ENCODE data around the gene MRPL39.

Gene MRPL39

DNA sequence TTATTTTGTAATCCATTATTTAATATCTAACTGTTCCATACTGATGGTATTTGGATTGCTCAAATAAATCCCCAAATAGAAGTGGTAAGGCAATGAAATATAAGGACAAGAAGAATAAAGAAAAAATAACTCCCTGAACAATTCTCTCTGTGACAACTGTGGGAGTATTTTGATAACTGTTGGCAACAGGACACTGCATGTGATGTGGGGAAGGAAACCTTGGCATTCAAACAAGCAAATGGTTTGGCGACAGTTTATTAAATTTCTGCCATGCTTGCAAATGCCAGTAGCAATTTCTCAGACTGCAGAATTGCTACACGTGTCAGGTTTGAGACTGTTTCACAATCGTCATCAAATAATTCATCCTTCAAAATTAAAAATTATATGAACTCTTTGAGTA is 8.6 kb upstream of the MRPL39 start:
- no peak for DNase-seq (ENCODE audit: low read depth in 1 of 2, low spot score in 1 of 2)

DNA sequence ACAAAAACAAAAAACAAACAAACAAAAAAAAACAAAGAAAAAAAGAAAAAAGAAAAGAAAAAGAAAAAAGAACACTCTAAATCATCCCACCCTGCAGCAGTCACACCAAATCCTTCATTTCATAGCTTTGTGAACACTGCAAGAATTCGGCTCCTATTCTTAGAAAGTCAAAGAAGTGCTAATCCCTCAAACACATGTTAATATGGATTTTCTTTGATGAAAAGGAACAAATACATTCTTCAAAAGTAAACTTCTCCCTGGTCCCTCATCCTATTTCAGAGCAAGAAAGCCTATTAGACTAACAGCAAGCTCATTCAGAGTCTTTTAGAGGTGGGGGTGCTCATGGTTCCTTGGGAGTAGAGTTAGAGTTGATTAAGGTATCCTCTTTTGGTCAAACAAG is 7.2 kb upstream of the MRPL39 start:
- DNase-seq (ENCODE audit: low read depth in 1 of 2, low spot score in 1 of 2), result no peak

DNA sequence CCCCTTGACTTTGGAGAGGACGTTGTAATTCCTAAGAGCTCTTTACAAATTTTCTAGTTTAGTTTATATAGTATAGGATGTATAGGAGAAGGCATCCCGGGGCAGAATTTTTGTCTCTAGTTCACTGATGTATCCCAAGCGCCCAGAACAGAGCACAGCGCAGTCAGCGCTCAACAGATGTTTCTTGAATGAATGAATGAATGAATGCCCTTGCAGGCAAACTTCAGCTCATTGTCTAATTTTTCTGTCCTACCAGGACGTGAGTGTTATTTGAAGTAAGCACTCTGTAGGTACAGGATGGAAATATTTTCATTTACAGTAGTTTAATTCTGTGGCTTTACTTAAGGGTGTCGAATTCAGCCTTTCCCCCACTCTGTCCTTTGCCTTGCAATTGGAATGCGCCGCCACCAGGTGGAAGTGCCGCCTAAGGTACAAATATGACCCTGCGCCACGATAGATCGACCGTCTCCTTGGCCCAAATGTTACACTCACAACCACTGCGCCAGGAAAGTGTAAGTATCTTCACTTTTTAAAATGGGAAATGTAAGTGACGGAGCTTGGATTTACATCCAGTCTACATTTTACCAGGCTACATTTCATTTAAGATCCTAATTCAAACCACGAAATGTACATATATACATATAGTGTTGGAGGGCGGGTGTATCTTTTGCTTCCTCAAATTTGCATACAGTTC is 910 bp upstream of the MRPL39 start:
- peak; percentile 42 to 64 for DNase-seq (ENCODE audit: low read depth in 1 of 2, low spot score in 1 of 2)

DNA sequence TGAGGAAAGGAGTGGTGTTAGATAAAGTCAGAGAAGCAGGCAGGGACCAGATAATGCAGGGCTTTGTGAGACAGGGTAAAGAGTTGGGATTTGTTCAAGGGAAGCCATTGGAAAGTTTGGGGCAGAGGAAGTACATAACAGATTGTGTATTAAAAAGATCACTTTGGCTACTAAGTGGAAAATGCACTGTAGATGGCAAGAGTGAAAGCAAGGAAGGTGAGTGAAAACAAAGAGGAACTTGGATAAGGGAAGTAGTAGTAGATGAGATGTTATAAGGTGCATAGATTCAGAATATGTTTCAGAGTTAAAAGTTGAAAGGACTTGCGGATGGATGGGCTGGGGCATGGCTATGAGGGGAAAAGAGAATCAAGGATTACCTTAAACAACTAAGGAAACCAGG is 17.4 kb downstream of the MRPL39 start:
- no peak for DNase-seq (ENCODE audit: low read depth in 1 of 2, low spot score in 1 of 2)

GRCh38 chr21:25586791-25587190 is 20.5 kb downstream of the MRPL39 start:
- DNase-seq (ENCODE audit: low read depth in 1 of 2, low spot score in 1 of 2), result no peak

GRCh38 chr21:25586326-25586725 is 21.0 kb downstream of the MRPL39 start:
- no peak for DNase-seq (ENCODE audit: low read depth in 1 of 2, low spot score in 1 of 2)

DNA sequence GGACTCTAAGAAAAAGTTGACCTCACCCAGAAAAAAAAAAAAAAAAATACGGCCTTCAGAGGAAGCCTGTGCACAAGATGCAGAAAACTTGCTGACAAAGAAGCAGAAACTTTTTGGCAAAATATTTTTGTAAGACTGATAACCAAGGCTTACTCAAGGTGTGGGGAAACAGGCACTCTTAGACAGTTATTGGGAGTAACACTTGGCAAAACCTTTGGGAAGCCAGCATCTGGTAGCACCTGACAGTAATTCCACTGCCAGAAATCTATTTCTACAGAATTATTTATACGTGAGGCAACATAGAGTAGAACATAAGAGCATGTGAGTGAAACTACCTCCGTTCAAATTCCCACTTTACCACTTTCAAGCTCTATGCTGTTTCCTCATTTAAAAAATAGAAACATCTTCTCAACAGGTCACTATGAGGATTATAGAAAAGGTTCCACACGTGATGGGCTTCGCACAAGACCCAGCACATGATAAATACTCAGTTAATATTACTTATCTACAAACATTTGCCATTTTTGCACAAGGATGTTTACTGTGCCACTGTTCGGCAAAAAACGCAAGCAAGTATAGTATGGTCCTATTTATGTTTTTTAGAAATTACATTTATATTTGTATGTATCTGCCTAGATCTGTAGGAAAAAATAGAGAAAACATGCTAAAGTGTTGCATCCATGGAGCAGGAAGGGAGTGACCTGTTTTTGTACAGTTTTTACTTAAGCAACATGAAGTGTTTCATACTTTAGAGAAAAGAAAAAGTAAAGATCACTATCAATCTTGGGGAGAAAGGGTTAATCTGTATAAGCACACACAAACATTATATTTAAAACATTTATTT is 22.2 kb downstream of the MRPL39 start:
- no peak for DNase-seq (ENCODE audit: low read depth in 1 of 2, low spot score in 1 of 2)

- DNase-seq (ENCODE audit: low read depth in 1 of 2, low spot score in 1 of 2), result no peak
Observed at GRCh38 chr21:25583370-25584130, 23.7 kb downstream of the MRPL39 start.

DNA sequence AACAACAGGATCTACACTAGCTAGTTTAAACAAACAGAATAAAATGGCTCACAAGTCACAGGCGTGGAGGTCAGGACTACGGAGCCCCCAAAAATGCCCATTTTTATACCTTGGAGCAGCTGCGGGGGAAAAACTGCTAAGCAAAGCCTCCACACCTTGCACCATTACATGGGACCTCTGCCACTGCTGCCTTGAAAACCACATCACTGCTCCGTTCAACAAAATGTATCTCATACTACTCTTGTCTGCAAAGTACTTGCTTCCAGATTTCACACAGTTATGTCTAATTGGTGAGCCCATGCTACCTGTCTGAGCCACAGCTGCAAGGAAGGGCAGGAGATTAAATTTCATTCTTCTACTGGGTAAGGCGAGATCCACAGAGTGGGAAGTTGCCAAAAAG is 24.4 kb downstream of the MRPL39 start:
- no peak for DNase-seq (ENCODE audit: low read depth in 1 of 2, low spot score in 1 of 2)

DNA sequence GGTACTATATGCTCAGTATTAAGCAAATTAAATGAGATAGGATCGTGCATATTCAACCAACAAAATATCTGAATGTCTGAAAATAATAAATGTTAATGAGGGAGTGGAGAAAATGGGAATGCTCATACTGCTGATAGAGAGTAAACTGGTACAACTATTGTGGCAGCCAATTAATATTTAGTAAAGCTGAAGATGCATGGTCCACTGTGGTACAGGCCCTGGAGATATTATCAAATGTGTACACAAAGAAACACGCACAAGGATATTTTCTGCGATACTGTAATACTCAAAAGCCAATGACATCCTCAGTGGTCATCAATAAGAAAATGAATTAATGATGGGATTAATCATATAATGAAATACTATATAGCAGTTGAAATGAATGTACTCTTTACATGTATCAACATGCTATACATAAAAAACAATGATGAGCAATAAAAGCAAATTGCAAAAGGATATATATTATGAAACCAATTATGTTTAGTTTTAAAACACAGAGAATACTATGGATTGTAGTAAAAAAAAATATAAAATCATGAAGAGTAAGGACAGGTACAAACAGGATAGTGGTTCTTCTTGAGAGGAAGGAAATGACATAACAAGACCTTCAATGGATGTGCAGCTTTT is 25.0 kb downstream of the MRPL39 start:
- DNase-seq (ENCODE audit: low read depth in 1 of 2, low spot score in 1 of 2), result no peak

GRCh38 chr21:25581582-25581981 is 25.7 kb downstream of the MRPL39 start:
- DNase-seq (ENCODE audit: low read depth in 1 of 2, low spot score in 1 of 2), result no peak

DNA sequence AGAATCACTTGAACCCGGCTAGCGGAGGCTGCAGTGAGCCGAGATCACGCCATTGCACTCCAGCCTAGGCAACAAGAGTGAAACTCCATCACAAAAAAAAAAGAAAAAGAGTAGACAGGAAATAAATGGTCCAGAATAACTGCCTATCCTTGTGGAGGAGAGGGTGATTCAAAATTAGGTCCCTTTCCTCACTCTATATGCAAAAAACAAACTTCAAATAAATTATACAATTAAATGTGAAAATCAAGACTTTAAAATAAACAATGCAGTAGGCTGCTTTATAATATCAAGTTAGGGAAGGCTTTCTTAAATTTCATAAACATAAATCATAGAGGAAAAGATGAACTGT is 26.4 kb downstream of the MRPL39 start:
- DNase-seq (ENCODE audit: low read depth in 1 of 2, low spot score in 1 of 2), result no peak

DNA sequence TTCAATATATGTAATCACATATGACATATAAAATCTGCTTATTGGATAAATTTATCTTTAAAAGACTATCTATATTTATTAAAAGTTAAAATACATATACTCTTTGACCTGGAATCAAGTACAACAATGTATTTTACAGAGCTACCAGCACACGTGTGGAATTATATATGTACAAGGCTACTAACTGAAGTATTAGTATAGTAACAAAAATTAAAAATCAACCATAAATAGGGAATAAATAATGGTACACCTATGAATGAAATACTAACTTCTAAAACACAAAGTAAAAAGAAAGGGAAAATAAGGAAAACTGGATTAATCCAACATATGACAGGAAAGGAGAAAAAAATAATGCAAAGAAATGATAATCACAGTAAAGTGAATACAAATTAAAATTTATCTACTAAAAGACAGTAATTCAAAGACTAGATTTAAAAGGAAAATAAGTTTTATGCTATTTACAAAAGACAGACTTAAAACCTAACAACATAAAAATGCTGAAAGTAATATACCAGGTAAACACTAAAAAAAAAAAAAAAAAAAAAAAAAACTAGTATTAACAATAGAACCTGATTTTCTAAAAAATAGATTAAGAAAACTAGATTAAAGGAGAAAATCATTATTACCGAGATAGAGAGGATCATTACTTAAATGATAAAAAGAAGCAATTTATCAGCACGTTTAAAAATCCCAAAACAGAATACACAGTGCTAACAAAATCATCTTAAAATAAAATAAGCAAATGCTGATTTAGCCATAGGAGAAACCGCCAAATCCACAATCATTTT is 27.9 kb downstream of the MRPL39 start:
- no peak for DNase-seq (ENCODE audit: low read depth in 1 of 2, low spot score in 1 of 2)

- DNase-seq (ENCODE audit: low read depth in 1 of 2, low spot score in 1 of 2), result peak in 1 of 2 donors; percentile 56
Observed at GRCh38 chr21:25578056-25578961, 29.0 kb downstream of the MRPL39 start.

GRCh38 chr21:25577424-25578055 is 29.7 kb downstream of the MRPL39 start:
- no peak for DNase-seq (ENCODE audit: low read depth in 1 of 2, low spot score in 1 of 2)

DNA sequence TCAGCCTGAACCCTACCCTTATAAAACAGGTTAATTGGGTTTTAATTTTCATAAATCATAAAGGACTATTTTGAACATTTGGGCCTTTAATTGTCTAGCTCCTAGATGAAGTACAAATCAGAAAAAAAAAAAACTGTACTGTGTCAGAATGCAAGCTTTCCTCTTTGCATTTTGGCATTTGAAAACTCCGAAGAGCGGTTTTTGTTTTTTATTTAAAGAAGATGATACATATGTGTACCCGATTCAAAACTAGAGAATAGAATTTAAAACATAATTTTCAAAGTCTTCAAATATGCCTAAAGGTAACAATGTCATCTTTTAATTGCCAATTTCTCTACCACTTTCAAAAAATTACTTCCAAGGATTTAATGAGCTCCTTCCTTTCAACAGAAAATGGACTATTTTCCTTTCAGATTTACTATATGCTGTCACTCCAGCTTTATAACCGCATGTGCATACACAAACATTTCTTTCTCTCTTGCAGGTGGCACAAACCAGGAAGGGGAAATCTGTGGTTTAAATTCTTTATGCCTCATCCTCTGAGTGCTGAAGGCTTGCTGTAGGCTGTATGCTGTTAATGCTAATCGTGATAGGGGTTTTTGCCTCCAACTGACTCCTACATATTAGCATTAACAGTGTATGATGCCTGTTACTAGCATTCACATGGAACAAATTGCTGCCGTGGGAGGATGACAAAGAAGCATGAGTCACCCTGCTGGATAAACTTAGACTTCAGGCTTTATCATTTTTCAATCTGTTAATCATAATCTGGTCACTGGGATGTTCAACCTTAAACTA is 33.7 kb downstream of the MRPL39 start:
- DNase-seq (ENCODE audit: low read depth in 1 of 2, low spot score in 1 of 2), result no peak

DNA sequence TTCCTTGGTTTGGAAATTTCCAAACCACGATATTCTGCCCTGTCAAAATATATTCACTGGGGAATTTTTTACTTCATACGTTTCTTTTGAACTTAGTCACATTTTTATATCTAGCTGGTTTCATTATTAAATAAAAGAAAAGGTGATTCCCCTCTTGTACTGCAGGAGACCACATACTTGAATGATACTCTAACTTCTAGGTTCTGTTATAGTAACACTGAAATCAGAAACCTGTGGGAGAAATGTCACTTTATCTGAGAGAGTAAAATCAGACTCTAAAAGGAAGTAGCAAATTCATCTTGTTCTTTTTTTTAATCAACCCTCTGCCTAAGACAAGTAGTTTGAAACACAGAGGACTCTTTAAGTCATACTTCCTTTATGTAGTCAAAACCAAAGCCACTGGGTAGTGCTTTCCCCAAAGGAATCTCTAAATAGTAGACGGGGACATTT is 34.4 kb downstream of the MRPL39 start:
- DNase-seq (ENCODE audit: low read depth in 1 of 2, low spot score in 1 of 2), result no peak

GRCh38 chr21:25571726-25572121 is 35.6 kb downstream of the MRPL39 start:
- no peak for DNase-seq (ENCODE audit: low read depth in 1 of 2, low spot score in 1 of 2)

Measured in stimulated activated CD4-positive, alpha-beta T cell treated with anti-CD3 and anti-CD28 coated beads, Interleukin-15, amount 100 ng/mL, for 1 hour (primary cell).